GM23338 (cell line): ENCODE data around the gene CLEC7A.

Source experiments
- CREB1 ChIP-seq: fragments of 250-450 bp; sonication (Bioruptor Pico); IDR thresholded peaks from 2 replicates; pipeline ENCODE4 v1.5.0; 2020; ENCODE audit warnings: low read depth, mild to moderate bottlenecking, moderate library complexity
- EZH2 ChIP-seq: fragments of 200-600 bp; sonication (generic); IDR thresholded peaks from one replicate; pipeline ENCODE4 v1.8.0; 2017; ENCODE audit warnings: antibody characterized with exemption, mild to moderate bottlenecking, low read depth; ENCODE audit not compliant: unreplicated experiment
- EZH2phosphoT487 ChIP-seq: fragments of 200-600 bp; sonication (generic); IDR thresholded peaks from one replicate; pipeline ENCODE4 v1.8.1; 2018; ENCODE audit warnings: antibody characterized with exemption; ENCODE audit not compliant: unreplicated experiment
- JUNB ChIP-seq: IDR thresholded peaks from one replicate; pipeline ENCODE4 v1.6.1; 2016; ENCODE audit warnings: antibody characterized with exemption; ENCODE audit not compliant: unreplicated experiment
- NANOG ChIP-seq: IDR thresholded peaks from 2 replicates; pipeline ENCODE4 v1.6.1; 2016; ENCODE audit warnings: antibody characterized with exemption, borderline replicate concordance
- POLR2AphosphoS5 ChIP-seq: IDR thresholded peaks from 2 replicates; pipeline ENCODE4 v1.6.1; 2016; ENCODE audit warnings: antibody characterized with exemption, low read depth
- ZNF114 ChIP-seq: fragments of 250-450 bp; sonication (Bioruptor Pico); IDR thresholded peaks from 2 replicates; pipeline ENCODE4 v1.5.0; 2020; ENCODE audit warnings: mild to moderate bottlenecking, moderate library complexity
- ZNF331 ChIP-seq: fragments of 250-450 bp; sonication (Bioruptor Pico); IDR thresholded peaks from 2 replicates; pipeline ENCODE4 v1.5.0; 2020; ENCODE audit warnings: low read depth, mild to moderate bottlenecking, moderate library complexity
- TF ChIP-seq, protein P1 (sequence below), 2 experiments: fragments of 200-600 bp in 1 of 2; sonication (generic) in 1 of 2; conservative IDR thresholded peaks; 2 replicates each; pipeline versions ENCODE4 v1.5.1 to v1.6.1; 2016 to 2017; ENCODE audit warnings: antibody characterized with exemption in 2 of 2, low read depth in 2 of 2, mild to moderate bottlenecking in 2 of 2, moderate library complexity in 1 of 2
- TF ChIP-seq, protein P2 (sequence below): IDR thresholded peaks from one replicate; pipeline ENCODE4 v1.6.1; 2018; ENCODE audit warnings: antibody characterized with exemption; ENCODE audit not compliant: unreplicated experiment
- TF ChIP-seq, protein P3 (sequence below): IDR thresholded peaks from 2 replicates; pipeline ENCODE4 v1.6.1; 2016; ENCODE audit warnings: antibody characterized with exemption

DNA sequence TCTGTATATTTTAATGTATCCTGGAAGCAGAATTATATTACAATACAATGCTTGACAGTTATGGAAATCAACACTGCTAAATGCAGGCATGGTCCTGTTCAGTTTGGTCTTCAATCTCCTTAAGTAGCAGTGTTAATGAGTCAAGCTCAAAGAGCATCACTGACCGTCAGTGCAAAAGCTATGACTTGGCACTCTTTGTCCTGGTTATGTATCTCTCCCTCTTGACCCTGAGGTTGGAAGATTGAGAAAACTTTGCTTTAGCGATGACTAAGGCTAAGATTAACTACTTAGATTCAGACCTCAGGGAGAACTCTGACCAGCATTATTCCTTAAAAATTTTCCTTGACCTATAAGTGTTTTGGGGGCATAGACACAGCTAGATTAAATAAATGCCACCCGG, 10.9 kb downstream of the CLEC7A start:
- TF ChIP-seq, protein P1, sequence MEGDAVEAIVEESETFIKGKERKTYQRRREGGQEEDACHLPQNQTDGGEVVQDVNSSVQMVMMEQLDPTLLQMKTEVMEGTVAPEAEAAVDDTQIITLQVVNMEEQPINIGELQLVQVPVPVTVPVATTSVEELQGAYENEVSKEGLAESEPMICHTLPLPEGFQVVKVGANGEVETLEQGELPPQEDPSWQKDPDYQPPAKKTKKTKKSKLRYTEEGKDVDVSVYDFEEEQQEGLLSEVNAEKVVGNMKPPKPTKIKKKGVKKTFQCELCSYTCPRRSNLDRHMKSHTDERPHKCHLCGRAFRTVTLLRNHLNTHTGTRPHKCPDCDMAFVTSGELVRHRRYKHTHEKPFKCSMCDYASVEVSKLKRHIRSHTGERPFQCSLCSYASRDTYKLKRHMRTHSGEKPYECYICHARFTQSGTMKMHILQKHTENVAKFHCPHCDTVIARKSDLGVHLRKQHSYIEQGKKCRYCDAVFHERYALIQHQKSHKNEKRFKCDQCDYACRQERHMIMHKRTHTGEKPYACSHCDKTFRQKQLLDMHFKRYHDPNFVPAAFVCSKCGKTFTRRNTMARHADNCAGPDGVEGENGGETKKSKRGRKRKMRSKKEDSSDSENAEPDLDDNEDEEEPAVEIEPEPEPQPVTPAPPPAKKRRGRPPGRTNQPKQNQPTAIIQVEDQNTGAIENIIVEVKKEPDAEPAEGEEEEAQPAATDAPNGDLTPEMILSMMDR (conservative IDR thresholded peaks at IDR 0.05; ENCODE audit: low read depth in 2 of 2) = no peak
- no peak for TF ChIP-seq CREB1 (CRISPR knock-in tag)
- TF ChIP-seq EZH2phosphoT487 = no peak
- TF ChIP-seq, protein P2, sequence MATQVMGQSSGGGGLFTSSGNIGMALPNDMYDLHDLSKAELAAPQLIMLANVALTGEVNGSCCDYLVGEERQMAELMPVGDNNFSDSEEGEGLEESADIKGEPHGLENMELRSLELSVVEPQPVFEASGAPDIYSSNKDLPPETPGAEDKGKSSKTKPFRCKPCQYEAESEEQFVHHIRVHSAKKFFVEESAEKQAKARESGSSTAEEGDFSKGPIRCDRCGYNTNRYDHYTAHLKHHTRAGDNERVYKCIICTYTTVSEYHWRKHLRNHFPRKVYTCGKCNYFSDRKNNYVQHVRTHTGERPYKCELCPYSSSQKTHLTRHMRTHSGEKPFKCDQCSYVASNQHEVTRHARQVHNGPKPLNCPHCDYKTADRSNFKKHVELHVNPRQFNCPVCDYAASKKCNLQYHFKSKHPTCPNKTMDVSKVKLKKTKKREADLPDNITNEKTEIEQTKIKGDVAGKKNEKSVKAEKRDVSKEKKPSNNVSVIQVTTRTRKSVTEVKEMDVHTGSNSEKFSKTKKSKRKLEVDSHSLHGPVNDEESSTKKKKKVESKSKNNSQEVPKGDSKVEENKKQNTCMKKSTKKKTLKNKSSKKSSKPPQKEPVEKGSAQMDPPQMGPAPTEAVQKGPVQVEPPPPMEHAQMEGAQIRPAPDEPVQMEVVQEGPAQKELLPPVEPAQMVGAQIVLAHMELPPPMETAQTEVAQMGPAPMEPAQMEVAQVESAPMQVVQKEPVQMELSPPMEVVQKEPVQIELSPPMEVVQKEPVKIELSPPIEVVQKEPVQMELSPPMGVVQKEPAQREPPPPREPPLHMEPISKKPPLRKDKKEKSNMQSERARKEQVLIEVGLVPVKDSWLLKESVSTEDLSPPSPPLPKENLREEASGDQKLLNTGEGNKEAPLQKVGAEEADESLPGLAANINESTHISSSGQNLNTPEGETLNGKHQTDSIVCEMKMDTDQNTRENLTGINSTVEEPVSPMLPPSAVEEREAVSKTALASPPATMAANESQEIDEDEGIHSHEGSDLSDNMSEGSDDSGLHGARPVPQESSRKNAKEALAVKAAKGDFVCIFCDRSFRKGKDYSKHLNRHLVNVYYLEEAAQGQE = no peak
- TF ChIP-seq POLR2AphosphoS5 = no peak
- TF ChIP-seq, protein P3, sequence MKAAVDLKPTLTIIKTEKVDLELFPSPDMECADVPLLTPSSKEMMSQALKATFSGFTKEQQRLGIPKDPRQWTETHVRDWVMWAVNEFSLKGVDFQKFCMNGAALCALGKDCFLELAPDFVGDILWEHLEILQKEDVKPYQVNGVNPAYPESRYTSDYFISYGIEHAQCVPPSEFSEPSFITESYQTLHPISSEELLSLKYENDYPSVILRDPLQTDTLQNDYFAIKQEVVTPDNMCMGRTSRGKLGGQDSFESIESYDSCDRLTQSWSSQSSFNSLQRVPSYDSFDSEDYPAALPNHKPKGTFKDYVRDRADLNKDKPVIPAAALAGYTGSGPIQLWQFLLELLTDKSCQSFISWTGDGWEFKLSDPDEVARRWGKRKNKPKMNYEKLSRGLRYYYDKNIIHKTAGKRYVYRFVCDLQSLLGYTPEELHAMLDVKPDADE = no peak
- TF ChIP-seq EZH2 = no peak
- TF ChIP-seq JUNB = no peak
- no peak for TF ChIP-seq NANOG
- TF ChIP-seq ZNF331 (CRISPR knock-in tag) = no peak
- no peak for TF ChIP-seq ZNF114 (CRISPR knock-in tag)
